Naive thymus-derived CD8-positive, alpha-beta T cell (primary cell): ENCODE measurements around the gene DUSP8. TPM values are rescaled to one million over a fixed set of nuclear protein-coding genes. Genes with fewer than 3 reads are reported as not detected.
"Not testable (repeated sequence)": the region's sequence is repeated elsewhere in the genome, so short reads cannot be mapped to it uniquely, and the experiment has no call there.

Source experiments
- ATAC-seq, 2 donors: fragments of 150-1000 bp; cut with Tn5 transposase in 1 of 2; sonication (Bioruptor Pico), chemical (Tn5 transposase) in 1 of 2; 1 replicate in 1 of 2; 2 replicates in 1 of 2; pipeline ENCODE4 v1.10.0; 2021; ENCODE audit warnings: mild to moderate bottlenecking in 2 of 2, moderate library complexity in 2 of 2
- POLR2A ChIA-PET: fragments of 350-600 bp; sonication (Branson Sonifier 250); formaldehyde crosslinking; loops from one replicate; lab custom pipeline; 2021; ENCODE audit warnings: antibody characterized with exemption; lab: Charles Lee
- DNase-seq, 10 donors: peaks; one replicate each; pipeline versions ENCODE4 v3.0.0 to v3.0.0-alpha.2; 2020 to 2022
- H3K27ac Mint-ChIP-seq, 10 donors: one replicate each; pipeline ENCODE4 v1.8.0; 2020 to 2022; ENCODE audit warnings: mild to moderate bottlenecking in 10 of 10, mixed read lengths in 10 of 10, moderate library complexity in 4 of 10, inconsistent platforms in 1 of 10
- H3K27me3 Mint-ChIP-seq, 5 donors: one replicate each; pipeline ENCODE4 v1.8.0; 2021 to 2022; ENCODE audit warnings: mixed read lengths in 5 of 5
- H3K36me3 Mint-ChIP-seq, 3 donors: one replicate each; pipeline ENCODE4 v1.8.0; 2020 to 2022; ENCODE audit warnings: mixed read lengths in 3 of 3, mild to moderate bottlenecking in 2 of 3, inconsistent platforms in 1 of 3
- H3K4me1 Mint-ChIP-seq, 4 donors: one replicate each; pipeline ENCODE4 v1.8.0; 2021 to 2022; ENCODE audit warnings: mixed read lengths in 4 of 4
- H3K4me3 Mint-ChIP-seq, 10 donors: one replicate each; pipeline ENCODE4 v1.8.0; 2020 to 2022; ENCODE audit warnings: mild to moderate bottlenecking in 10 of 10, mixed read lengths in 10 of 10, moderate library complexity in 6 of 10, inconsistent platforms in 1 of 10
- H3K9me3 Mint-ChIP-seq, 9 donors: one replicate each; pipeline ENCODE4 v1.8.0; 2020 to 2022; ENCODE audit warnings: mixed read lengths in 9 of 9, mild to moderate bottlenecking in 3 of 9, inconsistent platforms in 1 of 9, moderate library complexity in 1 of 9
- polyA plus RNA-seq, 3 donors: library from polyadenylated mRNA; unstranded; fragments of 300-500 nt; fragmentation: Illumina TruSeq; gene quantifications; one replicate each; pipeline ENCODE4 v1.2.3, GENCODE V29; 2021
- total RNA-seq, 8 experiments: library from RNA in 2 of 8; stranded (reverse) in 2 of 8; gene quantifications; one replicate each; pipeline ENCODE4 v1.2.3 and lab custom pipeline; 2021 to 2026

The DUSP8 gene
- total and polyA plus RNA-seq, 5 experiments from 2014 or later = 0.17 to 5.1 (median 1.7) TPM; not detected in 1

DNA sequence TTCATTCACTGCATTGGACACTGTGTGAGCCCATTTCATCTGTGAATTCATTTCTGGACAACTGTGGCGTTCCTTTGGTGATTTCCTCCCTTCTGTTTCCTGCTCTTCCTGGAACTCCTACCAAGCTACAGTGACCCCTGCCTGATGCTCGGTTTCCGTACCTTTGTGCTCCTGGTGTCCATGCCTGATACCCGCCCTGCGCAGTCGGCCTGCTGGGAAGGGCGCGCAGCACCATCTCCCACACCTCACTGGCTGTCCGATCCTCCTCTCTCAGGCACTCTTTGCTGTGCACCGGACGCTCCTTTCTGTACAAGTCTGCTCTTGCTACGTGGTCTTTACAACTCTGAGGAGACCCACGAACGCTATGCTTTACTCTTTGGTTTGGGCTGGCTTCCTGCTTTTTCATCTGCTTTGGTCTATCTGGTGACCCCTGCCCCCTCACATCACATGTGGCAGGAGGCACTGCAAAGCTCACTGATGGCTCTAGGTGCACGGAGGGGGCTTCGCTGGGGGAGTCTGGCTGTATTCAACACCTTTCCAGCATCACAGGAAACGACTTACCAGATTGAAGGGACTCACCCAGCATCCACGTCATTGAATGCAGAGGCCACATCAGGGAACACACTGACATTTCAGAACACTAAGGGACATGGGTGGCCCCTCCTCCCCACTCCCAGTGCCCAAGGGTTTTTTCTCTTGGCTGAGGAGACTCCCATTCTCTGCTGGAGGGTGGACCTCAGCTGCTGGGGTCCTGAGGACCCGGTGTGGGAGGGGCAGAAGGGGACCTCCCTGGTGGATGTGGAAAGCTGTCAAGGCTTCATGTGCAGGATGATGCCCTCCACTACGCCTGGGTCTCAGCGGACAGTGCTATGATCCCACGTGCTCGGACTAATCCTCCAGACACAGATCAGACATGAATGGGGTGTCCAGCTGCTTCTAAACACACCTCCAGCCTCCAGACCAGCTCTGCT lies 58.5 kb downstream of the DUSP8 start:
- Mint-ChIP-seq H3K9me3 (no peaks in the 10 kb centered on the region), H3K4me1 (peaks cover 38 to 84% (median 71%) of the 10 kb centered on the region in 4 donors), H3K4me3 (peak overlapping the region in 1 of 10 donors; percentile 59), H3K27me3 (no peaks in the 10 kb centered on the region), H3K36me3 (peaks cover 0 to 3% (median 0%) of the 10 kb centered on the region in 3 donors), H3K27ac (peak overlapping the region in 7 of 10 donors; percentile 62 to 82 (median 74))
- POLR2A ChIA-PET = interaction anchor here (0.6 to 0.9 kb wide), 2 partner anchors 9 to 23 kb away, joined by 3 read pairs; no protein-coding TSS in a partner anchor
- peak in 1 of 2 donors; percentile 61 for ATAC-seq
- no peak for DNase-seq

DNA sequence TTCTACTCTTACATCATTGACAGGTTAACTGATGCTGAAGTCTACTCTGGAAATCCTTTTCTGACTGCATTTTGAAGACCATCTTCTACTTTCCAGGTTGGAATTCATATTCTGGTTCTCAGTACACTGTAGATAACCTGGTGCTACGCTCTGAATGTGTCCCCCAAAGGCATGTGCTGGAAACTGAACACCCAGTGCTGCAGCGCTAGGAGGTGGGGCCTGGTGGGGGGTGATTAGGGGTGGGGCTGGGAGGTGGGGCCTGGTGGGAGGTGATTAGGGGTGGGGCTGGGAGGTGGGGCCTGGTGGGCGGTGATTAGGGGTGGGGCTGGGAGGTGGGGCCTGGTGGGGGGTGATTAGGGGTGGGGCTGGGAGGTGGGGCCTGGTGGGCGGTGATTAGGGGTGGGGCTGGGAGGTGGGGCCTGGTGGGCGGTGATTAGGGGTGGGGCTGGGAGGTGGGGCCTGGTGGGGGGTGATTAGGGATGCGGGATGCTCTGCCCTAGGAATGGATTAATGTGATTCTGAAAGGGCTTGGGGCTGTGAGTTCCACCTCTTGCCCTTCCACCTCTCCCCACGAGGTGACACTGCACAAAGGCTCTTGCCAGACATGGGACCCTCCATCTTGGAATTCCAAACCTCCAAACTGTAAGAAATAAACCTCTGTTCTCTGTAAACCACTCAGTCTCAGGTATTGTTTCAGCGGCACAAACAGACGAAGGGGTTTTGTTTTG lies 59.4 kb downstream of the DUSP8 start:
- peak overlapping the region in 4 of 10 donors; percentile 47 to 82 (median 74) for H3K27ac Mint-ChIP-seq
- H3K36me3 Mint-ChIP-seq, POLR2A ChIA-PET, H3K9me3 Mint-ChIP-seq, H3K27me3 Mint-ChIP-seq, ATAC-seq, H3K4me3 Mint-ChIP-seq: not testable (repeated sequence)
- H3K4me1 Mint-ChIP-seq = peaks cover 35 to 85% (median 72%) of the 10 kb centered on the region in 4 donors
- DNase-seq = peak in 1 of 10 donors; percentile 15

DNA sequence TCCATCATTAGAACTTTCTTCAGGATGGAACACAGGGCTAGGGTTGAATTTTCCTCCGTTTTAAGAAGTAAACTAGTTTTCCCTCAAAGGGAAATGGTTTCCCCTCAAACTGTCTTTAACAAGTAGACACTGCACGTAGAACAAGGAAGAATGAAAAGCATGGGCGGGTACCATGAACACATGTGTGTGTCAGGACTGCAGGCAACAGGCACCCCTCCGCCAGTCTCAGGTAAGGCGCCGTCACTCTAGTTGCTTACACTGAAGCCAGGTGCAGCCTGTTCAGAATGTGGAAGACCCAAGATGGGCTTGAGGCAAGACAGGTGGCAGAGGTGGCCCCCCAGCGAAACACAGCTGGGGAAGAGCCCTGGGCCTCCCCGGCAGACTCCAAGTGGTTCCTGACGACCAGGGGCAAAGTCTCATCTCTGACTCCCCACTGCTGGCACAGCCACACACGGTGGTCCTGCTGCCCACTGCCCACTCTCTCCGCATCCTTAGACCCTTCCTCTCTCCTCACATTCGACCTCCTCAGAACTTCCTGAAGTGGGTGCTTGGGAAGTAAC lies 60.1 kb downstream of the DUSP8 start:
- Mint-ChIP-seq H3K4me1 (peaks cover 32 to 81% (median 71%) of the 10 kb centered on the region in 4 donors), H3K9me3 (no peaks in the 10 kb centered on the region), H3K27me3 (no peaks in the 10 kb centered on the region), H3K36me3 (peaks cover 0 to 3% (median 0%) of the 10 kb centered on the region in 3 donors), H3K4me3 (peak overlapping the region in 1 of 10 donors; percentile 62), H3K27ac (peak overlapping the region in 1 of 10 donors; percentile 69)
- no peak for ATAC-seq
- no peak for DNase-seq
- POLR2A ChIA-PET = no interaction called here

DNA sequence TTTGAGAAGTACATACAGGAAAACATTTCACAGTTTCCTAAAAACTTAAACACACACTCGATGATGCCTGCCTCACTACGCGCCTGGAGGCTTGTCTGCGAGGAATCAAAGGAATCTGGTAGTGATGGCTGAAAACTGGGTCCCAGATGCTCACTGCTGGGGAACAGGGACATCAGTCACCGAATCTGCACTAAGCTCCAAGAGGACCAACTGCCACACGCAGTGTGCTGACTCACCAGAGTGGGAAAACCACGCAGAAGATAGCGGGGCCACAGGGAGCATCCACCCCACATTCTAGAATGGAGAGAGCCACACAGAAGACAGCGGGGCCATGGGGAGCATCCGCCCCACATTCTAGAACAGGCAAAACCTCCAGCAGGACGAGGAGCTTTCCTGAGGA lies 61.1 kb downstream of the DUSP8 start:
- POLR2A ChIA-PET = no interaction called here
- Mint-ChIP-seq H3K27ac (peak overlapping the region in 2 of 10 donors; percentile 34 to 52), H3K36me3 (peaks cover 0 to 3% (median 0%) of the 10 kb centered on the region in 3 donors), H3K27me3 (no peaks in the 10 kb centered on the region), H3K4me1 (peaks cover 25 to 79% (median 70%) of the 10 kb centered on the region in 4 donors), H3K9me3 (no peaks in the 10 kb centered on the region), H3K4me3 (no peak overlapping the region)
- DNase-seq (no peak), ATAC-seq (no peak)

DNA sequence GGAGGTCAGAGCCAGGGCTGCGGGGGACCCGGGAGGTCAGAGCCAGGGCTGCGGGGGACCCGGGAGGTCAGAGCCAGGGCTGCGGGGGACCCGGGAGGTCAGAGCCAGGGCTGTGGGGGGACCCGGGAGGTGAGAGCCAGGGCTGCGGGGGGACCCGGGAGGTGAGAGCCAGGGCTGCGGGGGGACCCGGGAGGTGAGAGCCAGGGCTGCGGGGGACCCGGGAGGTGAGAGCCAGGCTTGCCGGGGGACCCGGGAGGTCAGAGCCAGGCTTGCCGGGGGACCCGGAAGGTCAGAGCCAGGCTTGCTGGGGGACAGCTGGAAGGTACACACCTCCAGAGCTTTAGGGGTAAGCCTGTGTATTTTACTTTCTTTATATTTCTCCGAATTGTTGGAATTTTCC lies 61.7 kb downstream of the DUSP8 start:
- H3K27ac Mint-ChIP-seq, H3K4me3 Mint-ChIP-seq, H3K27me3 Mint-ChIP-seq, ATAC-seq, POLR2A ChIA-PET, H3K36me3 Mint-ChIP-seq, DNase-seq, H3K9me3 Mint-ChIP-seq: not testable (repeated sequence)
- H3K4me1 Mint-ChIP-seq = peaks cover 25 to 75% (median 65%) of the 10 kb centered on the region in 4 donors

DNA sequence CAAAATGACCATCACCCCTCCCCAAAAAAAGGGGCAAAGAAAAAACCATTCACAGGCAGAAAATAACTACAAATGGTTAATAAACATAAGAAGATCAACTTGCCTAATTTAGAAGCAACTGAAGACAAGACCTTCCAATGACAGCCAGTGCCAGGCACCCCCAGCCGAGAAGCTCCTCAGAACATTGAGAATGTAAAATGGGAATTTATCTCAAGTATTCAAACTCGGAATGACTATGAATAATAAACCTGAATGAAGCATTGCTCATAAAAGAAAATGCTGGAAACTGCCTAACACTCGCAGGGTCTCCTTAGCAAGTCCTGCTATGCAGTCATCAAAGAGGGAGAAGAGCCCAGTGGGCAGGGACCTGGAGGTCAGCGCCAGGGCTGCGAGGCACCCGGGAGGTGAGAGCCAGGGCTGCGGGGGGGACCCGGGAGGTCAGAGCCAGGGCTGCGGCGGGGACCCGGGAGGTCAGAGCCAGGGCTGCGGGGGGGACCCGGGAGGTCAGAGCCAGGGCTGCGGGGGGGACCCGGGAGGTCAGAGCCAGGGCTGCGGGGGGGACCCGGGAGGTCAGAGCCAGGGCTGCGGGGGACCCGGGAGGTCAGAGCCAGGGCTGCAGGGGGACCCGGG lies 62.3 kb downstream of the DUSP8 start:
- peak overlapping the region in 3 of 10 donors; percentile 53 to 76 (median 75) for H3K27ac Mint-ChIP-seq
- H3K9me3 Mint-ChIP-seq = no peaks in the 10 kb centered on the region
- POLR2A ChIA-PET = no interaction called here
- peak overlapping the region in 1 of 10 donors; percentile 23 for H3K4me3 Mint-ChIP-seq
- DNase-seq (no peak), ATAC-seq (no peak)
- H3K4me1 Mint-ChIP-seq = peaks cover 25 to 75% (median 61%) of the 10 kb centered on the region in 4 donors
- no peaks in the 10 kb centered on the region for H3K27me3 Mint-ChIP-seq
- peaks cover 0 to 3% (median 0%) of the 10 kb centered on the region in 3 donors for H3K36me3 Mint-ChIP-seq

DNA sequence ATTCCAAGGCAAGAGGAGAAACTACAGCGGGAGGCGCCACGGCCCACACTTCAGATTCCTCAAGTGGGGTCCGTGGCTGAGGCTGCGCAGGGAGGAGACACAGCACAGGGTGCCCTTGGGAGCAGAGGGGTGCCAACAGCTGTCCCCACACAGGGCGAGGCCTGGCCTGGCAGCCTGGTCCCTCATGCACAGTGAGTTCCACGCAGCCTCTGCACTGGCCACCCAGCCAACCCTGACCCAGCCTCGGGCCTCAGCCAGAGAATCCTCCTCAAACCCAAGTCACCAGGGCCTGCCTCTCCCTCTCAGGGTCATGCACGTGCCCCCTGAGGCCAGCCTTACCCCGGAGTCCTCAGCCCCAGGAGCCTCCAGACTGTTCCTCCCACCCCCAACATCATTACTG lies 63.1 kb downstream of the DUSP8 start:
- H3K4me1 Mint-ChIP-seq = peaks cover 21 to 71% (median 56%) of the 10 kb centered on the region in 4 donors
- ATAC-seq = no peak
- peak overlapping the region in 2 of 10 donors; percentile 5 to 23 for H3K4me3 Mint-ChIP-seq

DNA sequence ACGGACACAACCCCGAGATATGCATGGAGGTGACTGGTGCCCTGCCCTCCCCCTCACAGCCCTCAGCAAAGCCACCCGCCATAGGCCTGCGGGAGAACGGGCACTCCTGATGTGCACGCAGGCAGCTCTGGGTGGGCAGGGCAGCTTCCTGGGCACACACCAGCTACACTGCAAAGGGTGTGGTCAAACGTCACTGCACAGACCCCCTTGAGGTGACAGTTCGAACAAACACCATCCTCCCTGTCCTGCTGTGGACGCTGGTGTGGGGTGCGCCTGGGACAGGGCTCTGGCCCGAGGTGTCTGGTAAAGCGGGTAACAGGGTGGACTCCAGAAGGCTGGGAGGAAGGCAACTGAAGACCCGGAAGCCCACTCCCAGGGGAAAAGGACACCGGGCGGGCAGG lies 63.6 kb downstream of the DUSP8 start:
- peak overlapping the region in 3 of 10 donors; percentile 66 to 76 (median 75) for H3K27ac Mint-ChIP-seq
- no peak overlapping the region for H3K4me3 Mint-ChIP-seq
- no peaks in the 10 kb centered on the region for H3K27me3 Mint-ChIP-seq
- H3K36me3 Mint-ChIP-seq = no peaks in the 10 kb centered on the region
- peaks cover 18 to 69% (median 55%) of the 10 kb centered on the region in 4 donors for H3K4me1 Mint-ChIP-seq
- DNase-seq = no peak
- ATAC-seq = no peak
- POLR2A ChIA-PET = no interaction called here
- no peaks in the 10 kb centered on the region for H3K9me3 Mint-ChIP-seq

More for the DNA sequence above, 63.1 kb downstream of the DUSP8 start:
- DNase-seq = no peak
- Mint-ChIP-seq H3K27ac (peak overlapping the region in 4 of 10 donors; percentile 53 to 76 (median 70)), H3K9me3 (no peaks in the 10 kb centered on the region), H3K36me3 (no peaks in the 10 kb centered on the region), H3K27me3 (no peaks in the 10 kb centered on the region)
- POLR2A ChIA-PET = no interaction called here

DNA sequence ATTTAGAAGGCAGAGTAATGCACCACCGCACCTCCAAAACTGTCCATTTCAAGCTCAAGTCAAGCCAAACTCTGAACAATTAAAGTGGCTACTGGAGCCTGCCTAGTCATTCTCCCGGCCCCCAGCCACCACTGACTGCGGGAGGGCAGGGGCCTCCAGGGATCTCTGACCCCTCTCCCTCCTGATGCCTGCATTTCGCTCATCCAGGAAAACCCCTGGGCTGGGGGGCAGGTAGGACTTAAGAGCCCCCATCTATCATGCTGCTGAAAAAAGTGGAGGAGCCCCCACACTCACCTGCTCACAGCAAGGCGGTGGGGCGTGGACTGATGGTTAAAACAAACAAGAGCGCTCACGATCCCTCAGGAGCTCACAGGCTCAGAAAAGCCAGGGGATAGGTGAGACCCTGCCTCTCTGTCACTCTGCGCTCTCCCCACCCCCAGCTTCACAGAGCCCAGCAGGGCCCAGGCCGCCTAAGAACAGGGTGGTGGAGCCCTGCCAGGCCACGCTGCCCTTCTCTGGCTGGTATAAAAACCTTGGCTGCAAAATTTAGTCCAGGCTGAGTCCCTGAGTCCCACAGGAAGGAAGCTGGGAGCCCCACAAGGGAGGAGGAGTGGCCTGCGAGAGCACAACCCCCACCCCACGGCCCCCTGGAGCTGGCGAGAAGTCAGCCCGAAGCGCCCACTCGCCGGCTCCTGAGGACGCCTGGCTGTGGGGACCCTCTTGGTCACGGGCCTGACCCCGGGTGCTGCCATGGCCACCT lies 64.5 kb downstream of the DUSP8 start:
- DNase-seq (no peak), ATAC-seq (no peak)
- POLR2A ChIA-PET = no interaction called here
- Mint-ChIP-seq H3K9me3 (no peaks in the 10 kb centered on the region), H3K4me3 (peak overlapping the region in 1 of 10 donors; percentile 73), H3K4me1 (peaks cover 17 to 68% (median 54%) of the 10 kb centered on the region in 4 donors), H3K36me3 (peaks cover 0 to 2% (median 0%) of the 10 kb centered on the region in 3 donors), H3K27me3 (no peaks in the 10 kb centered on the region), H3K27ac (peak overlapping the region in 4 of 10 donors; percentile 3 to 69 (median 35))

GRCh38 chr11:1506981-1507380 lies 65.1 kb downstream of the DUSP8 start:
- no peaks in the 10 kb centered on the region for H3K9me3 Mint-ChIP-seq
- no peaks in the 10 kb centered on the region for H3K27me3 Mint-ChIP-seq
- H3K36me3 Mint-ChIP-seq = peaks cover 0 to 2% (median 0%) of the 10 kb centered on the region in 3 donors
- no peak overlapping the region for H3K4me3 Mint-ChIP-seq
- no peak for ATAC-seq
- H3K4me1 Mint-ChIP-seq = peaks cover 15 to 64% (median 49%) of the 10 kb centered on the region in 4 donors
- POLR2A ChIA-PET = no interaction called here
- peak overlapping the region in 3 of 10 donors; percentile 45 to 73 (median 53) for H3K27ac Mint-ChIP-seq
- DNase-seq = no peak

DNA sequence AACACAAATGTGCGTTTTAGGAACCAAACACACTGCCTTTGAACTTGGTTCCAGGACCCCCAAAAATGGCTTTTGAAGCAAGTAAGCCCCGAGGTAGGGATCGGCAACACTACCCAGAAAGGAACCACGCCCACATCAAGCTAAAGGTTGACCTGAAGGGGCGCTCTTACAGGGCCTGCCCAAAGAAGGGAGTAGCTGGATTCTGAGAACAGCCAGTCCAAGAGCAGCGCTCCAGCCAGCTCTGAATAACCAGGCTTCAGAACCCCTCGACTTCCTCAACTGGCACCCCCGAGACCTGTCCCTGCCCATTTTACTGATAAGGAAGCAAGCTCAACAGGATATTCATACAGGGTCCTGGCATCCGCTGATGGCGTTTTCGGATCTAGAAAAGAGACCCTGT lies 66.6 kb downstream of the DUSP8 start:
- no peak overlapping the region for H3K4me3 Mint-ChIP-seq
- POLR2A ChIA-PET = no interaction called here

More for the DNA sequence above, 66.6 kb downstream of the DUSP8 start:
- no peaks in the 10 kb centered on the region for H3K27me3 Mint-ChIP-seq
- ATAC-seq (no peak), DNase-seq (no peak)
- peaks cover 0 to 10% (median 4%) of the 10 kb centered on the region in 3 donors for H3K36me3 Mint-ChIP-seq
- peaks cover 24 to 64% (median 50%) of the 10 kb centered on the region in 4 donors for H3K4me1 Mint-ChIP-seq
- H3K27ac Mint-ChIP-seq = peak overlapping the region in 2 of 10 donors; percentile 14 to 44
- no peaks in the 10 kb centered on the region for H3K9me3 Mint-ChIP-seq
